ENCODE data around the gene CADPS2. TPM values are rescaled to one million over a fixed set of nuclear protein-coding genes. Genes with fewer than 3 reads are reported as not detected.

CADPS2 gene
- total RNA-seq, 1 donor from 2014 or later: 0.22 TPM

DNA sequence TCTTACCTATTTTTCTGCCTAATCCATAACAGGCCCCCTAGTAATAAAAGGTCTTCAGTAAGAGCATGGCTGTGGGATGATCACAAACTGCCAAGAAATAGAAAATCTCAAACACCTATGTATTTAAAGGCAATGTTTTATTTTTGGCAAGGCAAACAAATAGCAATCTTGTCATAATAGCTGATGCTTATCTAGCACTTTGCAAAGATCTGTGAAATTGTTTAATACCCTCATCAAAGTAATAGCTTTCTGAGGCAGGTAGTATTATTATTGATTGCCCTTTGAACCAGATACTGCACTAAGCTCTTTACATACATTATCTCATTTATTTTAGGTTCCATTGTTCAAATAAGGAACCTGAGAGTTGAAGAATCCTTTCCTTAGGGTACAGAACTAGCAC lies 1.6 kb upstream of the CADPS2 start:
- DNase-seq: no peak
- no peak overlapping the region for H3K27ac Mint-ChIP-seq (ENCODE audit: unreplicated experiment)
- peaks cover 10% of the 10 kb centered on the region for H3K27me3 Mint-ChIP-seq (ENCODE audit: unreplicated experiment)
- peaks cover 2% of the 10 kb centered on the region for H3K4me1 Mint-ChIP-seq (ENCODE audit: low read depth, unreplicated experiment)
- H3K9me3 Mint-ChIP-seq (ENCODE audit: unreplicated experiment): peaks cover 4% of the 10 kb centered on the region
- H3K4me3 Mint-ChIP-seq (ENCODE audit: unreplicated experiment): no peak overlapping the region
- TF ChIP-seq CTCF (IDR thresholded peaks at IDR 0.05; ENCODE audit: partially characterized antibody, unreplicated experiment): no peak
- H3K36me3 Mint-ChIP-seq (ENCODE audit: unreplicated experiment): no peaks in the 10 kb centered on the region

DNA sequence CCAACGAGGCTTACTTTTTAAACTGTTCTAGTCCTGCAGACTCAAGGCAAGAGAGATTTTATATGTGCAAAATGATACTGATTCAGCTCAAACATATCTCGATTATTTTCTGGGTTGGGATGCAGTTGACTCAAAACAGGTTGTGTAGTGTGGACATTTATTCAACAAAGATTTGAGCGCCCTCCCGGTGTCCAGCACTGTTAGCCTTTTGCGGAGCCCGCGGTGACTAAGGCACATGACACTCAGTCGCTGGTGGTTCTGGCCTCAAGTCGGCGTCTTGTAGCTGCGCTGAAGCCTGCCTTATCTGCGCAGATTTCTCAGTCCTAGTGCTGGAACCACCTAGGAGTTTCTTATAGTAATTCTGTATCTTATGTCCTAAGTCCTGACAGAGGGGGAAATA lies 938 bp upstream of the CADPS2 start:
- Mint-ChIP-seq H3K27ac (ENCODE audit: unreplicated experiment) (no peak overlapping the region), H3K36me3 (ENCODE audit: unreplicated experiment) (no peaks in the 10 kb centered on the region), H3K4me3 (ENCODE audit: unreplicated experiment) (peak overlapping the region; percentile 89), H3K27me3 (ENCODE audit: unreplicated experiment) (peaks cover 10% of the 10 kb centered on the region), H3K4me1 (ENCODE audit: low read depth, unreplicated experiment) (peaks cover 2% of the 10 kb centered on the region), H3K9me3 (ENCODE audit: unreplicated experiment) (peaks cover 4% of the 10 kb centered on the region)
- no peak for TF ChIP-seq CTCF (IDR thresholded peaks at IDR 0.05; ENCODE audit: partially characterized antibody, unreplicated experiment)
- DNase-seq: peak; percentile 62

DNA sequence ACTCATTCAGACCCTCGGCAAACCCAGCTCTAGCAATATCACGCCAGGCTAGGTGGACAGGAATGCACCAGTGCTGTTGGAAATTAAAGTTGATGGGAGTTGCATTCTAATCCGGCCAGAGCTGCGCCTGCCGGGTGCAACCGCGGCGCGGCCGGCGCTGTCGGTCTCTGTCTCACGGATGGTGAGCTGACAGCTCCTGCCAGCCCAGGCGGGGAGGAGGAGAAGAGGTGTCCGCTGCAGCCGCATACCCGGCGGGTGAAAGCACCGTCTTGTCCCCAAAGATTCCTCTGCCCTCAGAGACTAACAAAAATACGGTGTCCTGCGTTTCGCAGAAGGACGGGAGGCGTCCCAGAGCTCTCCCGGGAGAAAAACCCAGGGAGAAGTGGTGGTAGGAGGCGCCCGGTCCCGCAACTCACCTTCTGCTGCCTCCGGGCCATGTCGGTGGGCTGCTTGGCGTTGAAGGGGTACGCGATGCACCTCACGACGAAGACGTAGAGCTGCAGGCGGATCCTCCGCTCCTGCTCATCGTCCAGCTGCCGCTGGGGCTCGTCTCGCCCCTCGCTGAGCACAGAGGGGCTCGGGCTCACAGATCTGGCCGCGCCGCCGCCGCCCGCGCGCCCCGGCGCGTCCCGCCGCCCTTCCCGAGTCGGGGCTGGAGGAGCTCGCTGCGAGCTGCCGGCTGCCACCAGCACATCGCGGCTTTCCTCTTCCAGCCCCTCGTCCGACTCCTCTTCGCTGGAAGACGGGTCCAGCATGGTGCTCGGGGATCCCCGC lies 490 bp downstream of the CADPS2 start:
- TF ChIP-seq CTCF (IDR thresholded peaks at IDR 0.05; ENCODE audit: partially characterized antibody, unreplicated experiment): no peak
- no peak overlapping the region for H3K27ac Mint-ChIP-seq (ENCODE audit: unreplicated experiment)

DNA sequence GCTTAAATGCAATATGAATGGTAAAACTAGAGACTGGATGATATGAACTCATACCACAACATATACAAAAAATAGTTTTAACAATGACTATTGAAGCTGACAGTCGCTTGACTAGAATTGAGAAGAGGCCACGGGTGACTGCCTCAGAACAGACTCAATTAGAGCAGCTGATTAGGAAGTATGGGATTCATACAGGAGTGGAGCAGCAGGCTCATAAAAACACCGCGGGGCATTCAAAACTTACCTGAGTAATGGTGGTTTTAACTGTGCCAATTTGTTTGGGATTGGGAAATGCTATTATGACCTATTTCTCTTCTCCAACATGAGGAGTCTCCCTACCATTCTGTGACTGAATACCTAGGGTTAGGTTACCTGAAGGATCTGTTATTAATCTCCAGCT lies 2.1 kb downstream of the CADPS2 start:
- H3K27ac Mint-ChIP-seq (ENCODE audit: unreplicated experiment): no peak overlapping the region
- H3K27me3 Mint-ChIP-seq (ENCODE audit: unreplicated experiment): peaks cover 10% of the 10 kb centered on the region
- peaks cover 4% of the 10 kb centered on the region for H3K9me3 Mint-ChIP-seq (ENCODE audit: unreplicated experiment)
- TF ChIP-seq CTCF (IDR thresholded peaks at IDR 0.05; ENCODE audit: partially characterized antibody, unreplicated experiment): no peak
- H3K4me1 Mint-ChIP-seq (ENCODE audit: low read depth, unreplicated experiment): peaks cover 2% of the 10 kb centered on the region
- H3K36me3 Mint-ChIP-seq (ENCODE audit: unreplicated experiment): no peaks in the 10 kb centered on the region
- DNase-seq: no peak
- H3K4me3 Mint-ChIP-seq (ENCODE audit: unreplicated experiment): no peak overlapping the region

More for the DNA sequence above, 490 bp downstream of the CADPS2 start:
- Mint-ChIP-seq H3K36me3 (ENCODE audit: unreplicated experiment) (no peaks in the 10 kb centered on the region), H3K4me3 (ENCODE audit: unreplicated experiment) (peak overlapping the region; percentile 93), H3K27me3 (ENCODE audit: unreplicated experiment) (peaks cover 10% of the 10 kb centered on the region), H3K4me1 (ENCODE audit: low read depth, unreplicated experiment) (peaks cover 2% of the 10 kb centered on the region), H3K9me3 (ENCODE audit: unreplicated experiment) (peaks cover 4% of the 10 kb centered on the region)
- DNase-seq: peak; percentile 63

GRCh38 chr7:122883049-122883680 lies 3.1 kb downstream of the CADPS2 start:
- Mint-ChIP-seq H3K27ac (ENCODE audit: unreplicated experiment) (no peak overlapping the region), H3K27me3 (ENCODE audit: unreplicated experiment) (peaks cover 10% of the 10 kb centered on the region), H3K9me3 (ENCODE audit: unreplicated experiment) (peaks cover 4% of the 10 kb centered on the region), H3K36me3 (ENCODE audit: unreplicated experiment) (no peaks in the 10 kb centered on the region), H3K4me1 (ENCODE audit: low read depth, unreplicated experiment) (peaks cover 2% of the 10 kb centered on the region), H3K4me3 (ENCODE audit: unreplicated experiment) (no peak overlapping the region)
- DNase-seq: no peak
- TF ChIP-seq CTCF (IDR thresholded peaks at IDR 0.05; ENCODE audit: partially characterized antibody, unreplicated experiment): no peak
